GM21723 (cell line): ENCODE results near the gene MYOZ3.

ENCODE experiments used
- ATAC-seq: cut with Tn5 transposase; IDR thresholded peaks from one replicate; pipeline ENCODE4 v1.9.1; 2021; ENCODE audit warnings: mild to moderate bottlenecking, moderate library complexity; ENCODE audit not compliant: unreplicated experiment

MYOZ3 gene

DNA sequence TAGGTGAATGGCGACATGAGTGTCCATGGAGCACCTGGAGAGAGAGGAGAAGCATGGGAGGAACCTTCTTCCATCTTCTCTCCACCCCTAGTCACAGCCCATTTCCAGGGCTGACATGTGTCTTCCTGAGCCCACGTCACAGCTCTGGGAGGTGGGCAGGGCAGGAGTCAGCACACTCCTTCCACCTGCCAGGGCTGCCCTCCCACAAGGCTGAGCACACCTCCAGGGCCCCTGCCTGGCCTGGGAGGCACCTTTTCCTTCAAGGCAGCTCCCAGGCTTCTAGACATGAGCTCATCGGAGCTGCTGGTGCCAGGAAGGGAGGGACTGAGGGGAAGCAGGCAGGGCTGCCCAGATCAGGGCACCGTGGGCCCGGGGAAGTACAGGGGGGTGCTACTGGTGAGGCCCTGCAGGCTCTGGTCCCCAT is 34.2 kb upstream of the MYOZ3 start:
- ATAC-seq: no peak

DNA sequence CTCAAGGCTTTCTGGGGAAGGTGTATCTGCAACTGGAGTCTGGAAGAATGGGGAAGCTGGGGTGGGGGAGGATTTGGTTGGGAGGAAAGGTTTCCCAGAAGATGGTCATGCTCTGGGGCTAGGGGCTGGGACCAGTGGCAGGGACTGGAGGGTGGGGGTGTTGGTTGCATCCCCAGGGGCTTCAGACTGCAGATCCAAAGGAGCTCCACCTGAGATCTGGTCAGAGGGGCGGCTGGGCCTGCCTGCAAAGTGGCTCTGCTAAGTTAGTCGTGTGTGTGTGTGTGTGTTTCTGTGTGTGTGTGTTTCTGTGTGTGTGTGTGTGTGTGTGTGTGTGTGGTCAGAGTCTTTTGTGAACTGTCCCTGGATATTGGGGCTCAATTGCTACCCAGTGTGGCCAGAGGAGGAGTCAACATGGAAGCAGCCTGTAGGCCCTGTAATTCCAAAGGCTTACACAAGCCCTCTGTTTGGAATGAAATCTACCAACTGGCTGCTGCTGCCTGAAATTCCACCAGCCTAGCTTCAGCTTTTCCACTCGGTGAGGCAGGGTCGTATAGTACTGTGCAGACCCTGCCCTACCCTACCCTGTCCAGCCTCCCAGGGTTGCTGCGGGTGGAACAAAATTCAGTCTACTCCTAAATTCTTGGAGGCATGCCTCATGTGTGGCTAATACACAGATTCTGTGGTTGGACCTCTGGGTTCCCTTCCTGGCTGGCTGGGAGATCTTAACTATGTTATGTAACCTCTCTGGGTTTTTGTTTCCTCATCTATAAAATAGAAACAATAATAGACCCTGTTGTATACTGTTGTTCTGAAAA is 33.1 kb upstream of the MYOZ3 start:
- no peak for ATAC-seq

DNA sequence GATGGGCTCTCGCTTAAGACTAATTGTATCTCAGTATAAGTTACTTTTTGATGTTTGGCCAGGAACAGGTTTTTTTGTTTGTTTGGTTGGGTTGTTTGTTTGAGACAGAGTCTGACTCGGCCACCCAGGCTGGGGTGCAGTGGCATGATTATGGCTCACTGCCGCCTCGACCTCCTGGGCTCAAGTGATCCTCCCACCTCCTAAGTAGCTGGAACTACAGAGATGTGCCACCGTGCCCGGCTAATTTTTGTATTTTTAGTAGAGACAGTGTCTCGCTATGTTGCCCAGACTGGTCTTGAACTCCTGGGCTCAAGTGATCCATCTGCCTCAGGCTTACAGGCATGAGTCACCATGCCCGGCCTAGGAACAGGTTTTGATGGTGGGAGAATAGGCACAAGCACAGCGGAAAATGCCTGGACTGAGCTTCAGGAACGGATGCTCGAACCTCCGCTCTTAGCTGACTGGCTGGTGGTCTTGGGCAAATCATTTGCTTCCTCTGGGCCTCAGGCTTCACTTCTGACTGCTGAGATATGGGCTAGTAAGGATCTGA is 32.0 kb upstream of the MYOZ3 start:
- no peak for ATAC-seq

DNA sequence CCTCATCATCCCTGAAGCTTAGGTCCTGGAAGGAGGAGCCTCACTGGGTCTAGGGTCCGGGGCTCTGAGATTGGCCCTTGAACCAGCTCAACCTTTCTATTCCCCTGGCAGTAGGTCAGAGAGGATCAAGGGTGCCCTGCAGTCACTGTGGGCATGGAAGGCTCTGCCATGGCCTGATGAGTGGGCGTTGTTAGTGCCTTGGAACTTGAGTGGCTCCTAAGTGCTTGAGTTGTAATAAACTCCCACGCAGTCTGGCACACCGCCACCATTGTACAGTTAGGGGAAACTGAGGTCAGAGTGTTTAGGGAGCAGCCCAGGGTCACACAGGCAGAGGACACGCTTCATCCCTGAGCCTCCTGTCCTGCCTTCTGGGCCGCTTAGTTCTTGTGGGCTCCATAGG is 31.0 kb upstream of the MYOZ3 start:
- no peak for ATAC-seq

DNA sequence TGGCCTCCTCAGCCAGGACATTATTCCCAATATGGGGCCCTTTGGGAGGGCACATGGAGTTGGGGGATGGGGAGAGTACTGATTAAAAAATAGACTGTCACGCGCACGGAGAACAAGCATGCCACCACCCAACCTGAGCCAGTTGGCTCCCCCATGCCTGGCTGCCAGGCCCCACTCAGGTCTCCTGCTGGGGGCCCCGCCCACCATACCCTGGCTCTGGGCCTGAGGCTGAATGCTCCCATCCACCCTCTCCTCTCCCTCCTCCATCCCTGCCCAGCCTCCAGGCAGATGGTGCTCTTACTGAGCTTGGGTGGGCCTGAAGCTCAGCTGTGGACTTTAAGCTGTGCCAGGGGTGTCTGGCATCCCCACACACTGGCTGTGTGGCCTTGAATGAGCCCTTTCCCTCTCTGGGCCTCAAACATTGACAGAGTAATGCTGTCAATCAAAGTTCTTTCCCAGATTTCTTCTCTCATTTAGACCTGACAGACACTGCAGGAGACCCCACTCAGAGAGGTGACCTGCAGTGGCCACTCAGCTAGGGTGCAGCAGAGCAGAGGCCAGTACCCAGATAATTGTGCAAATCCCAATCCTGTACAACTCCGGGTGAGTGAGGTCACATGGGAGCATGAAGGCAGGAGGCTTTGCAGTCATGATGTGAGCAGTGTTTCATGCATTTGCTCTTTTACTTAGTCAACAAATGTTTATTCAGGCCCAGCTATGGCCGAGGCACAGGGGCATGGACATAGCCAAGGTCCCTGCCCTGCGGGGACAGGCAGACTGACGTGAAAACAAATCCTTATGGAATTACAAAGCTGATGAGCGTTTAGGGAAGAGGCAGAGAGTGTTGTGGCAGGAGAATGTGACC is 30.4 kb upstream of the MYOZ3 start:
- ATAC-seq: no peak

DNA sequence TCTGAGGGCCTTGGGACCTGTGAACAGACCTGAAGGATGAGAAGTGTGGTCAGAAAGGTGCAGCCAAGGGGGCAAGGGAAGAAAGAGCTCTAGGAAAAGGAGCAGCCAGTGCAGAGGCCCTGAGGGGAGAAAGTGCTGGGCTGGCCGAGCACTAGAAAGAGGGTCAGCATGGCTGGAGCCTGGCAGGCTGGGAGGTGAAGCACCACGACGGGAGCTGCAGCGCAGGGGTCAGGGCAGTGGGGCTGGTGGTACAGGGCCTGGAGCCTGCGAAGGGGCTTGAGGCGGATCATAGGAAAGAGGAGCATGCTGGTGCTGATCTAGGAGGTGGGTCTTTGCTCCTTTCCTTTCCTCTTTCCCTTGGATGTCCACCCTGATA is 29.7 kb upstream of the MYOZ3 start:
- ATAC-seq: no peak

DNA sequence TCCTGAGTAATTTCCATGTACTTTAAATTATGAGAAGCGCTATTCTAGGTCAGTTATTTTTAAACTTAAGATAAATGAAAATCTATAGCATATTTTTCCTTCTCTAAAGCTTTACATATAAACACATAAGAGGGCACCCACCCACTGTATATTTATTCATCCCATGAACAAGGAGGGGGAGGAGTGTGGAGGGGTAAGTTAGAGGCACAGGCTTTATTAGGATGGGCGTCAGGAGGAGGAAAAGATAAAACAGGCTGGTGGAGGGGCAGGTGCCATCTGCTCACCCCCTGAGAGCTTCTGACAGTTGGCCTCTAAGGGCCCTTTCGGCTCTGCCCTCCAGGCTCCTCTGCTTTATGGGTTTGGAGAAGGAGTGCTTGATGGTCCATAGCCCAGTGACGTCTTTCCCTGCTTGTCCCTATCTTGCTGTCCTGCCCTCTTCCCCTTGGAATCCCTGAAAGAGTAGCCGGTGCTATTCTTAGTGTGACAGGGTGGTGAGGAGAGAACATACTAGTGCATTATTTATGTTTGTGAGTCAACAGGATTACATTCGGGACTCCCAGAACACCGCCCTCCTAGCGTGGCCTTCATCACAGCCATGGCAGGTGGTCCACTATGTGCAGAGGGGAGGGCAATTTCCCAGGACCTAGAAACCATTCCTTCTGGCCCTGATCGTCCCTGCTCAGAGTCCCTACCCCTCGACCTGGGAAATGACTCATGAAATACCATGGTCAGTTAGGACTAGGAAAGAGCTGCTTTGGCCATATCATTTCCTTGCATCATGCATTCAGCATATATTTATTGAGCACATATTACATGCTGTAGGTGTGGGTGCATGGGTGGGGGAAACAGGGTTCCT is 28.5 kb upstream of the MYOZ3 start:
- no peak for ATAC-seq

DNA sequence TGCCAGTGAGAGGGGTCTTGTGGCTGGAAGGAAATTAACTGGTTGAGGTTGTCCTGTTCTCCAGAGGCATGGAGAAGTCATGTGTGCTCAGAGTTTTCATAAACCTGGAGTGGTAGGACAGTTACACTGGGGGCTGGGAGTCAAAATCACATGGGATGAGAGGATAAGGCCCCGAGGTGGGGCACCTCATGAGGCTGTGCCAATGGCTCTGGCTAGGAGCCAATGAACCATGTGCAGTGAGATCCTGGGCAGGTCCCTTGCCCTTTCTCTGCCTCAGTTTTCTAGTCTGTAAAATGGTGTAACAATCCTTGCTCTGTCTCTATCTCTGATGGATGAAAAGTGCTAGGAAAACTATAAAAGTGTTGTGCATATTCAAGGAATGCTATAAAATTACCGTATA is 27.6 kb upstream of the MYOZ3 start:
- ATAC-seq: no peak

DNA sequence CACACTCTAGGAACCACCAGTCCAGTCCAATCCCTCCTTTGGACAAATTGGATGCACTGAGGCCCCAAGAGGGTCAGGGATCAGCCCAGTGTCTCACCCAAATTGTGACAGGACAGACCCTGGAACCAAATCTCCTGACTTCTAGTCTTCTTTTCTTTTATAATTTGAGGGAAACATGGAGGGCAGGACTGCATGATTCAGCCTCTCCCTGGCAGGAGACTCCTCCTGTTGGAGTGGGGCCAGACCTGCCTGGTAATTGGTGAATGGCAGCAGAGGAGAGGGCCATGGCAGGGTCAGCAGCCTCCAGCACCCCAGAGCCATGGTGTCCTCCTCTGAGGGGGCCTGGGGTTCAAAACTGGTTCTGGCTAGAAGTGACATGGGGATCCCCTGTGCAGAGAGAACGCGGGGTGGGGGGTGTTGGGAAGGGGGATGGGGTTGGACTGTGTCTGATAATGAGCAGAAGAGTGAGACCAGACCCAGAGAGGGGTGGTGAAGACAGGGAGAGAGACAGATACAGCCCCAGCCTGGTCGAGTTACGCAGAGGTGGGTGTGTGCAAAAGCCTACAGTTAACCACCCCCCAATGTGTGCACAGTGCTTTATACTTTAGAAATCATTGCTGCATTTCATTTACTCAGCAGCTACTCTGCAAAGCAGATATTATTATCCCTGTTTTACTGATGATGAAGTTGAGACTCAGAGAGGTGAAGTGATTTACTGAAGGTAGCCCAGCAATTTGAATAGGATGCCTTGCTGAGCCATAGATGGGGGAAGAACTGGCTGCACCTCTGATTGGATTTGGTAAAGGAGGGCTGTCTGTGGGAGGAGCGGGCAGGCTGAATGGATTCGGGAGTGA is 24.4 kb upstream of the MYOZ3 start:
- ATAC-seq: no peak

DNA sequence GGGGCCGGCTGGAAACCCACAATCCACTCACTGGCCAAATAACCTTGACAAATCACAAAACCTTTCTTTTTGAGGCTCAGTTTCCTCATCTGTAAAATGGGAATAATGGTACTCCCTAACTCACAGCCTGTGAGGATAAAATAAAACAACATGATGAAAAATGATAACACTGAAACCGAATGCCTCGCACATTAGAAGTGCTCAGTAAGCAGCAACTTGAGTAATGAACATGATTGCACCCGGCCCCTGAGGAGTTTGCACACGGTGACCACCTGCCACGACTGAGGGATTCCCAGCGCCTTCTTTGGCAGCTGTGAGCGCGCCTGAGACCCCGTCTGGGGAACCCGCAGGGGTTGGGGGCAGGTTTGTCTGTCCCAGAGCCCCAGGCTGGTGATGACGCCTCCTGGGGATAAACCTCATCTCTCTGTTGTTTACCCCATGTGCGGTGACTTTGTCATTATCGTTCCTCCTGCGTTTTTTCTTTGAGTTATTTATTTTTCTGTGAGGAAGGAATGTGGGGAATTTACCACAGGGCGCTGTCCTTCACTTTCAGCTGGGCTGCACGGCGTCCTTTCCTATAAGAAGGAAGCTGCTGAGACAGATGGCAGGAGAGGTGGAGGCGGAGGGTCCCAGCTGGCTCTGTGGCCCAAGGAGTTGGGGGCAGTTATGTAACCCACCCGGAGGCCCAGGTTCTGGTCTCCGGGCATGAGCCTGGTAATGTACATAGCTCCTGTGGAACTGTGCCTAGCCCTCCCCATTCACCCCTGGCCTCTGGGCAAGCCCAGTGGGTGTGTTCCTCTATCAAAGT is 23.6 kb upstream of the MYOZ3 start:
- ATAC-seq: no peak

DNA sequence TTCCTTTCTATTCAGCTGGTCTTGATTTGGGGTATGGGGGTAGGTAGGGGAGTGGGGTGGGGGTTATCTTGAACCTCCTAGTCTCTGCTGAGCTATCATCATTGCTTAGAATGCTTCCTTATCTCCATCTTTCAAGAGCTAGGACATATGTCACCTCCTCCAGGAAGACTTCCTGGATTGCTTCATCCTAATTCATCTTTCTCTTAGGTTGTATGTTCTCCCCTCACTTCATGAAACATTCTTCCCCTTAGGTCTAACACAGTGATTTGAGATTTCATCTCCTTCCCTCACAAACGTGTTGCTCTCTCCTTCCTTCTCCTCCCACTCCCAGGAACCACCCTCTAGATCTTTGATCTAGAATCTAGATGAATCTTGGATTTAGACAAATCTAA is 23.0 kb upstream of the MYOZ3 start:
- no peak for ATAC-seq

DNA sequence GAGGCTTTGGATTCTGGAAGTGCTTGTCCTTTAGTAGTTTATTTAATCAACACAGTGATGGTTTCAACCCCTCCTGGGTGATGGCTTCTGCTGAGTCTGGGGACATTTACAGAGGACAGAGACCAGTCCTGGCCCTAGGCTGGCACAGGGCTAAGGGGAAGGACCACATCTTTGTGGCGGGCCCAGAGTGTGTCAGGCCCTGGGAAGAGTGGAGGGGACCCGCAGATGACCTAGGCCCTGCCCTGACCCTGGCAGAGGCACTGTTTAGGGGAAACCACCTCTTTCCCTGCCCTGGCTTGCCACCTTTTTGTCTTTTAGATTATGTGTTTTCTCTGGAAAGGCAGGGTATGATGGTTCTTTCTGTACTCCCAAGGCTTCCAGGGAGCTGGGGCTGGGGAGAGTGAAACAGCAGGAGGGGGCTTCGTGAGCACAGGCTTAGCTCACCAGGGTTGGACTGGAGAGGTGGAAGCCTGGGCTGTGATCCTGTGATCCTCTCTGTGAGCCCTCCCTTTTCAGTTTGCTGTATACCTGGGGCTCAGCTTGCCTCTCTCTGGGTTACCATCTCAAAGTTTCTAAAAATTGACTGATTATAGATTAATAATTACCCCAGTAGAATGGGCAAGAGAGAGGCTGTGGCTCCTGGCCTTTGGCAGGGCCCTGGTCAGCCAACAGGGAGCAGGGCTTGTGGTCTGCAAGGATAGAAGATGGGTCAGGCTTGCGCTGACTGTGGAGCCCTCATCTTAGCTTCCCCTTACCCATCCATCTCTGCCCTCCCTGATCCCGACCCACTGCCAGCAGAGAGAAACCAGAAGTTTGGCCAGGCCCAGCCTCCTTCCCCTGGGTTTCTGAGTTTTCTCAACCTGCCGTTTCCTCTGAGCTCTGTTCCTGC is 22.3 kb upstream of the MYOZ3 start:
- ATAC-seq: no peak

DNA sequence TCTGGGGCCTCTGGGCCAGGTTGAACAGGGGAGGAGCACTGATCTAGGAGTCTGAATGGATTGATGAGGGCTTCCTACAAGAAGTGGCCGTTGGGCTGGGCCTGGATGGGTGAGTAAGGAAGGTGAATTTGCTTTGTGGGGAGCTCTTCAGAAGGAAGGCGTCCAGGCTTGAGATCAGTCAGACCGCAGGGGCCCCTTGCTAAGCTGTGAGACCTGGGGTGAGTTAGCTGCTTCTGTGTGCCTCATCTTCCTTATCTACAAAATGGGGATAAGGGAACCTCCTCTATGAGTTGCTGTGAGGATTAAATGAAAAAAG is 21.7 kb upstream of the MYOZ3 start:
- ATAC-seq: no peak

DNA sequence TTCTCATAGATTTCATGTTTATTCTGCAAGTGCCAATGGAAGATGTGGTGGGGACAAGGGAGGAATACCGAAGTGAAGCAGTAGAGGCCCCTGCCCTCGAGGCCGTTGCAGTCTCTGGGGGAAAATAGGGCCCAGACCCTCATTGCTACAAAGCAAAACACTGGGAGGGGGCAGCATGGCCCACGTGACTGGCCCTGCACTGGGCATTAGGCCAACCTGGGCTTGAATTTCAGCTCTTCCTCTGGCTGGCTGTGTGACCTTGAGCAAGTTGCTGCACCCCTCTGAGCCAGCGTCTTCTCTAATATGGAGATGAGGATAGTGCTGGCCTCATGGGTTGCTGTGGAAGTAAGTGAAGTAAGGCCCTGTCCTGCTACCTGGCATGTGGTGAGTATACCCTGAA is 21.3 kb upstream of the MYOZ3 start:
- no peak for ATAC-seq

DNA sequence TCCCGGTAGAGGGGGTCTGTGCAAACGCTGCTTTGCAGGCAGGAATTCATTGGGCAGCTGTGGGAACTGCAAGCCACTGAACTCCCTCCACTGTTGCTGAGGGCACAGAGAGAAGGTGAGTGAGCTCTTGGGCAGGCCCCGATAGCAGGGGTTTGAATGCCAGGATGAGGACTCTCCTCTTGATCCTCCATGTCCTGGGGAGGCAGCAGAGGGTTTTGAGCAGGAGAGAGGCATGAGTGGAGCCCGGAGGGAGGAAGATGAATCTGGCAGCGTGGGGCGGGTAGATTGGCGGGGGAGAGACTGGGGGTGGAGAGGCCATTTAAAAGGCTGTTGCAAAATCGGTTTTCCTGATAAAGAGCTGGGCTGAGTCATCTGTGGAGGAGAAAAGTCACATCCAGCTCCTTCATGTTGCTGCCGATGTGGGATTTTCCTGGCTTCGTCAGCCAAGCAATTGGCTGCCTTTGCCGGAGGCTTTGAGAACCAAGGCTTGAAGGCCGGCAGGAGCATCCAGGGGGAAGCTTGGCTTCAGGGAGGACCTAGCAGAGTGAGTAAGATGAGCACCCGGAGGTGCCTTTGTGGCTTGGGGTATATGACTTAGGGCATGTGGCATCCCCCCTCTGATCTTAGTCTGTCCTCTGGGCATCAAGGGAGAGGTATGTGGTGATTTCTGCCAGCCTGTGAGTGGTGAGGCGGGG is 20.6 kb upstream of the MYOZ3 start, which contains the start of gene SYNPO:
Gene SYNPO, plus strand, starts transcription at position 350 of the 695 bp plus-strand sequence. CDS start 7,616 bp downstream, outside the sequence.
- ATAC-seq: no peak

DNA sequence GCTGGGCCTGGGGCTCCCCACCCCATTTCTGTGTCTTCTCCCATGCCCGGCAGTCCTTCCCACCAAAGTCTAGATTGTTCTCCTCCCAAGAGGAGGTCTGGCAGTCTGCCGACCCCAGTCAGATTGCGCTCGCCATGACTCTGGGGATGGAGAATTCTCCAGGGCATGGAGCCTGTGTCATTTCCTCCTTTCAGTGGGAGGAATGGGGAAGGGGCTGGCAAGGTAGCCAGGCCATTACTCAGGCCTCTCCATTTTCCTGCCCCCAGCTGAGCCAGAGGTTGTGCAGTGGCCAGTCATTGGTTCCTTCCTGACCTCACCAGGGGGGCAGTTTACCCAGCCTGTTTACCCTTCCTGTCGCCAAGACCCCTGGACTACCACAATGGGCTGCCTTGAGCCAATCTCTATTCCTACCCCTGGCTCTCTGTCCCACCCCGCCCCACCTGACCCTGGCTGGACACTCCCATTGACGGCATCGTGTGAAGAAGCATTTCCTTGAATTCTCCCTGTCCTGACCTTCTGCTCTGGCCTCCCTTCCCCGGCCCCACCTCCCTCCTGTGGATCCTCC is 20.0 kb upstream of the MYOZ3 start:
- ATAC-seq: no peak

DNA sequence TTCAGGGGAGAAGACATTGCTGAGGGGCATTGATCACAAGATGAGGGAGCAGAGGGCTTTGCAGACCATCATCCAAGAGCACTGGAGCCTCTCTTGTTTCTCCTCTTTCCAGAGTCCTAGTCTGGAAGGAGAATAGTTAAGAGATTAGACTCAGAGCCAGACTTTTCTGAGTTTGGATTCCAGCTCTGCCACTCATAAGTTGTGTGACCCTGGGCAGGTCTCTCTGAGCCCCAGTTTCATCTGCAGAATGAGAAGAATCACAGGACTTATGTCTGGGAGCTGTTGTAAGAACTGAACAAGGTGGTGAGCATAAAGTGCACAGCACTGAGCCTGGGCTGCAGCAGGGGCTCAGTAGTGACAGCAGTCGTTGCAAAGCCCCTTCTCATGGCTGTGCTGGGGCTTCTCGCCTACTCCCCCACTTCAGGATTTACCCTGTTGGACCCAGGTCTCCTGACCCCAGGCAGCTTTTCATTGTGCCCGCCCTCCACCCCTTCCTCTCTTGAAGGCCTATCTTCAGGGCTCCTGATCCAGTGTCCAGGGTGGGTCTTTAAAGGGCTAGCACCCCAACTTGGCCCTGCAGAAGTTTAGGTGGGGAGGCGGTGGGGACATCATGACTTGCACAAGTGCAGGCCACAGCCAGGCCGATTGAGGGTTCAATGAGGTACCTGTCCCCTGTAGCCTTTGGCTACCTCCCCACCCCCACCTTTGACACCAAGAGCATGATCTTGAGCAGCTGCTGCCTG is 19.1 kb upstream of the MYOZ3 start:
- ATAC-seq: no peak
